Endothelial cell of umbilical vein (primary cell): ENCODE data around the gene CEP192. TPM values are rescaled to one million over a fixed set of nuclear protein-coding genes. Genes with fewer than 3 reads are reported as not detected.

Source experiments
- BruUV-seq: library from RNA; stranded (reverse); fragments of 400-500 nt; replicated peaks from 2 replicates; lab custom pipeline; 2021; lab: Mats Ljungman, UMichigan
- CTCF ChIA-PET: fragments of 300-600, 350-600 bp; sonication (Branson Sonifier 250); formaldehyde crosslinking; loops from one replicate; lab custom pipeline; 2021; ENCODE audit warnings: antibody characterized with exemption, inconsistent platforms; lab: Charles Lee
- POLR2A ChIA-PET: fragments of 300-600, 350-600 bp; sonication (Branson Sonifier 250); formaldehyde crosslinking; loops from one replicate; lab custom pipeline; 2021; ENCODE audit warnings: antibody characterized with exemption, inconsistent platforms; lab: Charles Lee
- DNase-seq: peaks from one replicate; pipeline ENCODE4 v3.0.0-alpha.2; 2011; ENCODE audit warnings: low read depth, low spot score
- FAIRE-seq: peaks from 2 replicates; lab custom pipeline; 2011; peaks lifted over from hg19 to GRCh38; lab: Jason Lieb, UNC
- H2AFZ ChIP-seq: 2 replicates; pipeline ENCODE4 v1.6.0; 2012; ENCODE audit warnings: low read depth, low read length, control low read depth, inconsistent platforms
- H3K27ac ChIP-seq: 2 replicates; pipeline ENCODE4 v1.5.1; 2011; ENCODE audit warnings: low read depth, mild to moderate bottlenecking, control low read depth, low read length, moderate library complexity; ENCODE audit not compliant: insufficient read depth
- H3K27me3 ChIP-seq, 2 experiments: 2 replicates each; pipeline versions ENCODE4 v1.6.0 to v1.6.1; 2011; ENCODE audit warnings: low read length in 2 of 2, mixed read lengths in 1 of 2; ENCODE audit not compliant: control insufficient read depth in 2 of 2, insufficient read depth in 2 of 2
- H3K36me3 ChIP-seq, 2 experiments: 2 replicates in 1 of 2; 3 replicates in 1 of 2; pipeline ENCODE4 v1.5.1; 2011; ENCODE audit warnings: low read length in 2 of 2, mild to moderate bottlenecking in 1 of 2, moderate library complexity in 1 of 2; ENCODE audit not compliant: control insufficient read depth in 2 of 2, insufficient read depth in 2 of 2; ENCODE audit errors: extremely low read depth in 1 of 2
- H3K4me1 ChIP-seq: 3 replicates; pipeline ENCODE4 v1.5.1; 2011; ENCODE audit warnings: mild to moderate bottlenecking, low read length; ENCODE audit not compliant: control insufficient read depth, insufficient read depth; ENCODE audit errors: extremely low read depth
- H3K4me2 ChIP-seq: 2 replicates; pipeline ENCODE4 v1.6.1; 2011; ENCODE audit warnings: low read length, control low read depth, mixed read lengths; ENCODE audit not compliant: insufficient read depth
- H3K4me3 ChIP-seq, 3 experiments: fragments of 200-600 bp in 1 of 3; sonication (generic), shearing (Covaris generic) in 1 of 3; replicated peaks in 1 of 3; 2 replicates each; pipeline ENCODE4 v1.5.1; 2011 to 2016; ENCODE audit warnings: control low read depth in 3 of 3, low read length in 3 of 3, mild to moderate bottlenecking in 2 of 3, inconsistent platforms in 1 of 3, low read depth in 1 of 3, moderate library complexity in 1 of 3; ENCODE audit not compliant: insufficient read depth in 1 of 3
- H3K79me2 ChIP-seq: 2 replicates; pipeline ENCODE4 v1.6.0; 2012; ENCODE audit warnings: low read length, inconsistent platforms; ENCODE audit not compliant: control insufficient read depth, insufficient read depth
- H3K9ac ChIP-seq: replicated peaks from 2 replicates; pipeline ENCODE3; 2011; ENCODE audit warnings: low read length, control low read depth; ENCODE audit not compliant: insufficient read depth; ENCODE audit errors: extremely low read depth
- H3K9me1 ChIP-seq: replicated peaks from 3 replicates; pipeline ENCODE4 v1.6.0; 2011; ENCODE audit warnings: mild to moderate bottlenecking, low read length; ENCODE audit not compliant: control insufficient read depth, insufficient read depth; ENCODE audit errors: extremely low read depth
- H3K9me3 ChIP-seq: replicated peaks from 2 replicates; pipeline ENCODE4 v1.5.1; 2012; ENCODE audit warnings: low read length, inconsistent platforms; ENCODE audit not compliant: control insufficient read depth, insufficient read depth
- H4K20me1 ChIP-seq: replicated peaks from 2 replicates; pipeline ENCODE3; 2011; ENCODE audit warnings: mild to moderate bottlenecking, low read length; ENCODE audit not compliant: control insufficient read depth, insufficient read depth; ENCODE audit errors: extremely low read depth
- CTCF ChIP-seq, 2 donors: IDR thresholded peaks; 1 replicate in 1 of 2; 2 replicates in 1 of 2; pipeline ENCODE4 v1.5.1; 2011; ENCODE audit warnings: low read length in 2 of 2, mild to moderate bottlenecking in 2 of 2, moderate library complexity in 2 of 2, control low read depth in 1 of 2, inconsistent platforms in 1 of 2, low read depth in 1 of 2; ENCODE audit not compliant: insufficient read depth in 1 of 2; ENCODE audit errors: extremely low read depth in 1 of 2
- EZH2 ChIP-seq: IDR thresholded peaks from 2 replicates; pipeline ENCODE4 v1.6.1; 2012; ENCODE audit warnings: borderline replicate concordance, low read depth, mild to moderate bottlenecking, moderate library complexity, low read length, inconsistent platforms; ENCODE audit not compliant: severe bottlenecking
- FOS ChIP-seq: IDR thresholded peaks from 2 replicates; pipeline ENCODE4 v1.6.1; 2011; ENCODE audit warnings: mild to moderate bottlenecking, low read length, moderate library complexity, borderline replicate concordance; ENCODE audit not compliant: insufficient read depth
- GATA2 ChIP-seq: IDR thresholded peaks from 2 replicates; pipeline ENCODE4 v1.7.0; 2011; ENCODE audit warnings: low read depth, mild to moderate bottlenecking, moderate library complexity, mixed read lengths, low read length; ENCODE audit not compliant: insufficient read length, insufficient read depth
- JUN ChIP-seq: IDR thresholded peaks from 2 replicates; pipeline ENCODE4 v1.6.1; 2011; ENCODE audit warnings: borderline replicate concordance, low read depth; ENCODE audit not compliant: insufficient read length, insufficient read depth
- MAX ChIP-seq: IDR thresholded peaks from 2 replicates; pipeline ENCODE4 v1.6.1; 2011; ENCODE audit not compliant: insufficient read depth, insufficient read length
- MYC ChIP-seq: IDR thresholded peaks from one replicate; pipeline ENCODE4 v1.6.1; 2011; ENCODE audit warnings: mild to moderate bottlenecking, low read depth, low read length
- POLR2A ChIP-seq: IDR thresholded peaks from 2 replicates; pipeline ENCODE4 v1.6.1; 2012; ENCODE audit warnings: low read depth, mild to moderate bottlenecking, control low read depth, low read length
- POLR2AphosphoS5 ChIP-seq: IDR thresholded peaks from 2 replicates; pipeline ENCODE4 v1.6.1; 2012; ENCODE audit warnings: low read depth, mild to moderate bottlenecking, control low read depth, low read length, moderate library complexity; ENCODE audit not compliant: insufficient read depth
- dilution Hi-C: fragments of 300-500 bp; cut with MboI; formaldehyde crosslinking; loops from one replicate; pipeline ENCODE4 v1.15.0; 2019; ENCODE audit warnings: low sequenced_read_pairs; ENCODE audit not compliant: extremely low pct_ligation_motif_present
- intact Hi-C: fragments of 100-400 bp; cut with micrococcal nuclease; formaldehyde crosslinking; loops from one replicate; pipeline ENCODE4 v1.10.0; 2022
- polyA plus RNA-seq, 4 experiments: library from polyadenylated mRNA; depleted of rRNA in 3 of 4; stranded (reverse) in 3 of 4; unstranded in 1 of 4; fragments of >200 nt; gene quantifications; 2 replicates each; pipeline versions ENCODE4 v1.2.1 to v1.2.3, GENCODE V29; 2011 to 2012; ENCODE audit warnings: missing spikeins in 1 of 4
- total RNA-seq: library from RNA; stranded (reverse); gene quantifications from 2 replicates; pipeline ENCODE4 v1.2.3, GENCODE V29; 2021

CEP192 gene
- total and polyA plus RNA-seq, 2 donors (not counting 3 experiments of a cell fraction or from before 2014, with no cell fraction given), result 14.5 to 22.9 TPM

DNA sequence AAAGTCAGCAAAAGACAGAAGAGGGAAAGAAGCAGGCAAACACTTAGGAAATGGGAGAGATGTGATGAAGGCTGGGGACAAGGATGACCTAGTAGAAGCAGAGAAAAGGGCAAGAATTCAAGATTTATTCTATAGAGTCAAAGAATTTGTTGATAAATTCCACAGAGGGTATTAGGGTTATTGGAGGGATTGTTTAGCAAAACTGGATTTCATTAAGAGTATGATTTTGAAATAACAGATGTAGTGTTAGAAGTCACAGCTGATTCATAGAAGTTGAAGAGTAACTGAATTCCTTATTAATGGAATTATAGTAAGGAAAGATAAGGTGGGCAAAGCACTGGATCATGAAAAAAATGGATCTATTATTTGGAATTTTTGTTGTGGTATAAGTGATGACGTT is 48.6 kb downstream of the CEP192 start:
- BruUV-seq, result no TSS peak
- CTCF ChIA-PET, result no interaction called here

More for the DNA sequence above, 48.6 kb downstream of the CEP192 start:
- Histone ChIP-seq H4K20me1 (no peaks in the 10 kb centered on the region), H3K36me3 (peaks cover 8 to 14% of the 10 kb centered on the region in 2 experiments), H2AFZ (no peak overlapping the region), H3K4me3 (no peak overlapping the region), H3K4me2 (no peak overlapping the region), H3K27me3 (no peaks in the 10 kb centered on the region), H3K27ac (no peak overlapping the region), H3K9me1 (no peaks in the 10 kb centered on the region), H3K4me1 (no peaks in the 10 kb centered on the region), H3K9me3 (no peaks in the 10 kb centered on the region), H3K79me2 (peaks cover 9% of the 10 kb centered on the region), H3K9ac (no peak overlapping the region)
- POLR2A ChIA-PET, result no interaction called here
- dilution Hi-C loops, result no loop called here
- no peak for FAIRE-seq
- intact Hi-C loops, result loop anchor here (1.0 kb wide), 1 partner anchor 15 kb away; no protein-coding TSS in a partner anchor
- no peak for DNase-seq
- TF ChIP-seq JUN, result no peak
- no peak for TF ChIP-seq FOS
- no peak for TF ChIP-seq GATA2
- TF ChIP-seq POLR2AphosphoS5, result no peak
- TF ChIP-seq MYC, result no peak
- TF ChIP-seq MAX, result no peak
- TF ChIP-seq POLR2A, result no peak
- TF ChIP-seq CTCF (IDR thresholded peaks at IDR 0.05; ENCODE audit: extremely low read depth in 1 of 2, insufficient read depth in 1 of 2, low read depth in 1 of 2, low read length in 2 of 2), result no peak
- no peak for TF ChIP-seq EZH2
